Prostate gland (tissue), 2 donors: ENCODE measurements around the gene EIF2B2. TPM values are rescaled to one million over a fixed set of nuclear protein-coding genes. Genes with fewer than 3 reads are reported as not detected.

Source experiments
- DNase-seq: peaks from one replicate; pipeline ENCODE4 v3.0.0-alpha.2; 2019; ENCODE audit warnings: low spot score
- H3K27ac ChIP-seq, 2 donors: fragments of 200-600 bp; sonication (generic); 2 replicates each; pipeline ENCODE4 v1.5.1; 2017 to 2019
- H3K27me3 ChIP-seq: fragments of 200-600 bp; sonication (generic); replicated peaks from 2 replicates; pipeline ENCODE4 v1.5.1; 2019; ENCODE audit not compliant: insufficient read depth
- H3K36me3 ChIP-seq, 2 donors: fragments of 200-600 bp; sonication (generic); 1 replicate in 1 of 2; 2 replicates in 1 of 2; pipeline versions ENCODE4 v1.5.1 to v1.8.1; 2017 to 2019
- H3K4me1 ChIP-seq: fragments of 200-600 bp; sonication (generic); replicated peaks from 2 replicates; pipeline ENCODE4 v1.5.1; 2019
- H3K4me3 ChIP-seq, 2 donors: fragments of 200-600 bp; sonication (generic); 2 replicates each; pipeline ENCODE4 v1.5.1; 2017 to 2019
- H3K9me3 ChIP-seq: fragments of 200-600 bp; sonication (generic); 2 replicates; pipeline ENCODE4 v1.5.1; 2017
- POLR2A ChIP-seq: fragments of 450-650 bp; IDR thresholded peaks from one replicate; pipeline ENCODE4 v1.6.1; 2016; ENCODE audit warnings: antibody characterized with exemption, mild to moderate bottlenecking
- POLR2AphosphoS5 ChIP-seq: sonication (generic); formaldehyde crosslinking; IDR thresholded peaks from one replicate; pipeline ENCODE4 v1.6.1; 2017; ENCODE audit warnings: antibody characterized with exemption
- WGBS: methylation state at CpG from one replicate; pipeline ENCODE4 v1.1.5; 2018; 5-methylcytosine and 5-hydroxymethylcytosine counted together
- intact Hi-C: fragments of 100-400 bp; cut with DNase I; formaldehyde crosslinking; loops from one replicate; pipeline ENCODE4 v1.14.2; 2022
- total RNA-seq, 2 donors: library from RNA; depleted of rRNA; stranded (reverse); fragments of >200 nt; gene quantifications; one replicate each; pipeline ENCODE4 v1.1.0, GENCODE V29; 2016
- TF ChIP-seq, protein P1 (sequence below), 4 experiments: fragments of 200-600 bp in 2 of 4; fragments of 450-650 bp in 2 of 4; sonication (generic) in 2 of 4; IDR thresholded peaks; 1 replicate in 3 of 4; 2 replicates in 1 of 4; pipeline ENCODE4 v1.5.1; 2016 to 2019; ENCODE audit warnings: antibody characterized with exemption in 4 of 4, mild to moderate bottlenecking in 2 of 4, moderate library complexity in 2 of 4

Gene EIF2B2
- total RNA-seq, 2 donors from 2014 or later = 43.9 to 60.4 TPM

DNA sequence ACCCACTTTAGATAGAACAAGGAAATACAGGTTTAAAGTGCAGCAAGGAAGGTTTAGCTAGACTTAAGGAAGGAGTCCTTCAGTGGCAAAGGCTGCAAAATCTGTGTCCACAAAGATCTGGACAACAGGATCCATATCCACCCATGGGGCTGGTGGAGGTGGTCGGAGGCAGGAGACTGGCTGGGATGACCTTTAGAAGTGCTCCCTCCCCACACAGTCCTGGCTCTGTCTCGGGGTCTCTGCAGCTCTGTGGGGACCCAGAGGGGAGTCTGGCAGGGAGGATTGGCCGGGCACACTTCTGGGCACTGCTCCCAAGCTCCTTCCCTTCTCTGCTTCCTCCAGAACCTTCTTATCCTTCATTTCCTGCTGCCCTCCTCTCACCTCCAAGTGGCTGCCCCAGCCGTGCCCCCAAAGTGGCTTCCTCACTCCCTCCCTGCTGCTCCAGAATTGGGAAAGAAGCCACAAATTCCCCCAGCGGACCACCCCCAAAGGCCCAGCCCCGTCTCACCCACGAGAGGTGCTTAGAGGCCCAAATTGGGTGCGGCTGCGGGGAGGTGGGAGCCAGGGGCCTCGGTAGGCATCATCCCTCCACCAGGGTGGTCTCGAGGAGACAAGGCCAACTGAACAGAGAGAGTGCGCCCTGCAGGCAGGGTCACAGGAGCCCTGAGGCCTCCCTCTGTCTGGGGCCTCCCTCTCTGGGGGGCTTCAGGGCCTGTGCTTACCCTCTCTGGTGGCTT, 25.4 kb upstream of the EIF2B2 start:
- no peaks in the 10 kb centered on the region for H3K4me1 ChIP-seq
- intact Hi-C loops = no loop called here
- 84% methylated on average over 12 of the region's 12 CpGs for WGBS
- H3K27ac ChIP-seq = no peak overlapping the region
- no peak for DNase-seq
- no peak overlapping the region for H3K4me3 ChIP-seq
- no peaks in the 10 kb centered on the region for H3K36me3 ChIP-seq
- no peaks in the 10 kb centered on the region for H3K27me3 ChIP-seq
- TF ChIP-seq POLR2A = no peak
- TF ChIP-seq, protein P1, sequence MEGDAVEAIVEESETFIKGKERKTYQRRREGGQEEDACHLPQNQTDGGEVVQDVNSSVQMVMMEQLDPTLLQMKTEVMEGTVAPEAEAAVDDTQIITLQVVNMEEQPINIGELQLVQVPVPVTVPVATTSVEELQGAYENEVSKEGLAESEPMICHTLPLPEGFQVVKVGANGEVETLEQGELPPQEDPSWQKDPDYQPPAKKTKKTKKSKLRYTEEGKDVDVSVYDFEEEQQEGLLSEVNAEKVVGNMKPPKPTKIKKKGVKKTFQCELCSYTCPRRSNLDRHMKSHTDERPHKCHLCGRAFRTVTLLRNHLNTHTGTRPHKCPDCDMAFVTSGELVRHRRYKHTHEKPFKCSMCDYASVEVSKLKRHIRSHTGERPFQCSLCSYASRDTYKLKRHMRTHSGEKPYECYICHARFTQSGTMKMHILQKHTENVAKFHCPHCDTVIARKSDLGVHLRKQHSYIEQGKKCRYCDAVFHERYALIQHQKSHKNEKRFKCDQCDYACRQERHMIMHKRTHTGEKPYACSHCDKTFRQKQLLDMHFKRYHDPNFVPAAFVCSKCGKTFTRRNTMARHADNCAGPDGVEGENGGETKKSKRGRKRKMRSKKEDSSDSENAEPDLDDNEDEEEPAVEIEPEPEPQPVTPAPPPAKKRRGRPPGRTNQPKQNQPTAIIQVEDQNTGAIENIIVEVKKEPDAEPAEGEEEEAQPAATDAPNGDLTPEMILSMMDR (IDR thresholded peaks at IDR 0.05) = no peak
- no peak for TF ChIP-seq POLR2AphosphoS5
- H3K9me3 ChIP-seq = no peaks in the 10 kb centered on the region

DNA sequence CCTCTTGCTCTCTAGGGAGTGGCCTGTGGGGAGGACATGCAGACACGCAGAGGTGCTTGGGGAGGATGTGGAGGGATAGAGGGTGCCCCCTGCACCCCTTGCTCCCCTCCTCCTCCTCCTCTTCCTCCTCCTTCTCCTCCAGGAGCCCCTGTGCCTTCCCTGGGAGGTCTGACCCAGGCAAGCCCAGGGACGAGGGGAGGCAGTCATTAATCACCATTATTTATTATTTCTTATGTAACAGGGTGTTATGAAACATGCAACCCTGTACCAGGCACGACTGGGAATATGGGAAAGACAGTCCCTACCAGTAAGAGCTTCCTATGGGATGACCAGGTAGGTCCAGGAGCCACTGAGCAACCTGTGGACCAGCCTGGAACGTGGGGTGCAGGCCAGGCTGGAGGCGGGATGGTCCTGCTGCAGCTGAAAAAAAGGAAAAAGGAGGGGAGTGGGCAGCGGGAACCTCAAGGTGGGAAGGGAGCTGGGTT, 24.8 kb upstream of the EIF2B2 start:
- H3K9me3 ChIP-seq = no peaks in the 10 kb centered on the region
- DNase-seq = no peak
- no peaks in the 10 kb centered on the region for H3K4me1 ChIP-seq
- intact Hi-C loops = no loop called here
- 69% methylated on average over 6 of the region's 6 CpGs for WGBS
- H3K36me3 ChIP-seq = no peaks in the 10 kb centered on the region
- H3K27me3 ChIP-seq = no peaks in the 10 kb centered on the region
- H3K4me3 ChIP-seq = no peak overlapping the region
- H3K27ac ChIP-seq = no peak overlapping the region
- TF ChIP-seq, protein P1 (IDR thresholded peaks at IDR 0.05) = no peak
- TF ChIP-seq POLR2AphosphoS5 = no peak
- TF ChIP-seq POLR2A = no peak

DNA sequence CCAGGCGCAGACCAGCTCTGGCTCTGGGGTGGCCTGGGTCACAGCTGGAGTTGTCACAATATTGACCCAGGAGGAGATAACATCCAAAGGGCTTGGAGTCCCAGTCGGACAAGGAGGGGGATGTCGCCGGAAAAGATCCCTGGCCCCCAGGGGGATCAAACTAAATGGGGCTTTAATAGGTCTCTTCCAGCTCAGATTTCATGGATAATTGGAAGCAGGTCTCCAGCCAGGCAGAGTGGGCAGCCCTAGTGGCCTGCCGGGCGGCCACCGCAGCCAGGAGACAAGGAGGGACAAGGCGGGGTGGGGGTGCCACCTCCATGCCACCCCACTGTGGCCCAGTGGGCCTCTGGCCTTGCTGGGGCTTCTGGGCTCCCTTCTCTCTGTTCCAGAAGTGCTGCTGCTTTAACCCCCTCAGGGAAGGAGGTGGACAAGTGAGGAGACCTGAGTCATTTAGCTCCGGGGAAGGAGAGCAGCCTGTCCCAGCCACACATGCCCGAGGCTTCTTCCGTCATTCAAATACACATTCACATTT, 24.2 kb upstream of the EIF2B2 start:
- no peaks in the 10 kb centered on the region for H3K9me3 ChIP-seq
- no peak overlapping the region for H3K27ac ChIP-seq
- H3K36me3 ChIP-seq = no peaks in the 10 kb centered on the region
- no peak for DNase-seq
- no peaks in the 10 kb centered on the region for H3K4me1 ChIP-seq
- TF ChIP-seq, protein P1 (IDR thresholded peaks at IDR 0.05) = no peak
- no peak for TF ChIP-seq POLR2AphosphoS5
- TF ChIP-seq POLR2A = no peak
- H3K27me3 ChIP-seq = no peaks in the 10 kb centered on the region
- H3K4me3 ChIP-seq = no peak overlapping the region
- intact Hi-C loops = no loop called here
- WGBS = 64% methylated on average over 11 of the region's 11 CpGs

DNA sequence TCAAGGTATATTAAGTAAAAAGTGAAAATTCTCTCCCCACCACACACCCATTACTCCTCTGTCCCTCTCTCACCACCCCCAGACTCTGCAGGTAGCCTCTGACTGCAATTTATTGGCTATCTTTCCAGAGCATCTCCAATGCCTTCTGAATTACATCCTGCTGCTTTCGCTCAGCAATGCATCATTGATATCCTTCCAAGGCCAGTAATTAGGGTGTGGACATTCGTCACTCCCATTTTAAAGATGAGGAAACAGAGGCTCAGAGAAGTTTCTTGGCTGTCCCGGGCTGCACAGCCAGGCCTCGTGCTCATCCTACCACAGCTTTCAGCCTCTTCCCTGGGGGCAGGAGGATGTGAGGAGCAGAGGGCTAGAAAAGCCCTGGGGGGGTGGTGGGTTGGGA, 23.7 kb upstream of the EIF2B2 start:
- no peak for DNase-seq
- intact Hi-C loops = no loop called here
- Histone ChIP-seq H3K27me3 (no peaks in the 10 kb centered on the region), H3K36me3 (no peaks in the 10 kb centered on the region), H3K4me1 (no peaks in the 10 kb centered on the region), H3K9me3 (no peaks in the 10 kb centered on the region), H3K27ac (peak overlapping the region in 1 of 2 donors; percentile 13), H3K4me3 (no peak overlapping the region)
- 60% methylated on average over 4 of the region's 4 CpGs for WGBS
- TF ChIP-seq POLR2AphosphoS5 (no peak), POLR2A (no peak)
- TF ChIP-seq, protein P1 (IDR thresholded peaks at IDR 0.05) = no peak
